Measurements from ENCODE around the gene BOD1L1.

BOD1L1 gene

DNA sequence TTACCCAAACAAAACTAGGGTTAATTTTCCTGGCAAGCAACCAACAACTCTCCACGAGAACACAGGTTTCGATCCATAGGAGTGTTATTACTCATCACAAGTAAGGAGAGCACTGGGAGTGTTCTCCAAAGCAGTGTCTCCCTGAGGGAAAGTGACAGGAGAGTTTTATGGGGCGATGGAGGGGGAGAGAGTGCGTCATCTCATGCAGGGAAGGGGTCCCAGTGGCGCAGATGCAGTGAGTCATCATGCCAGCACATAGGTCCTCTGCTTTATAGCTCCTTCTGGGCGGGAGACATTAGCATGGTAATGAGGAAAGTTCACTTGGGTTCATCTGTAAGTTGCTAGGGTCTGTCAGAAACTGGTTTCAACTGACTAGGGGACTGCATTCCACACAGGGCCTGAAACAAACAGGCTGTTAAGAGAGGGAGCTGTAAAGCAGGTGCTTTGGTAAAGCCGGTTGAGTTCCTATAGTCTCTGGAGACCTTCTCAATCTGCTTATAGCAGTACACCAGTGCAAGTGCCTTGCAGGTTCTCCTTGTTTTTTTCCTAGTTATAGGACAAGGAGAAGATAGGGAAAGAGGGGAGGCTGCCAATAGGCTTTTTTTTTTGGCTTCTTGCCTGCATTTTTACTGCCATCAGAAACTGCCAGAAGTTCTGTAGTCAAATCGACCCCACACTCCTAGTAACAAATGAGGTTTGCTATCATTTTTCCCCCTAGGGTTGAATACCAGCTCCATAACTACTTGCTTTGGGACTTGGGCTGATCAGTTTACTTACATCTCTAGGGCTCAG, 12.8 kb upstream of the BOD1L1 start (continued):
- TF ChIP-seq ZNF558 (tag by site-specific recombination; IDR thresholded peaks at IDR 0.05) = peak; percentile 78
- TF ChIP-seq ZNF350 (tag by site-specific recombination; IDR thresholded peaks at IDR 0.05) = no peak
- no peak for TF ChIP-seq EGR2 (tag by site-specific recombination; IDR thresholded peaks at IDR 0.05; ENCODE audit: low read depth)
- TF ChIP-seq, protein P1, sequence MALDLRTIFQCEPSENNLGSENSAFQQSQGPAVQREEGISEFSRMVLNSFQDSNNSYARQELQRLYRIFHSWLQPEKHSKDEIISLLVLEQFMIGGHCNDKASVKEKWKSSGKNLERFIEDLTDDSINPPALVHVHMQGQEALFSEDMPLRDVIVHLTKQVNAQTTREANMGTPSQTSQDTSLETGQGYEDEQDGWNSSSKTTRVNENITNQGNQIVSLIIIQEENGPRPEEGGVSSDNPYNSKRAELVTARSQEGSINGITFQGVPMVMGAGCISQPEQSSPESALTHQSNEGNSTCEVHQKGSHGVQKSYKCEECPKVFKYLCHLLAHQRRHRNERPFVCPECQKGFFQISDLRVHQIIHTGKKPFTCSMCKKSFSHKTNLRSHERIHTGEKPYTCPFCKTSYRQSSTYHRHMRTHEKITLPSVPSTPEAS (tag by site-specific recombination; IDR thresholded peaks at IDR 0.05) = peak; percentile 41; the same call in 1 of the 2 replicates
- TF ChIP-seq, protein P2, sequence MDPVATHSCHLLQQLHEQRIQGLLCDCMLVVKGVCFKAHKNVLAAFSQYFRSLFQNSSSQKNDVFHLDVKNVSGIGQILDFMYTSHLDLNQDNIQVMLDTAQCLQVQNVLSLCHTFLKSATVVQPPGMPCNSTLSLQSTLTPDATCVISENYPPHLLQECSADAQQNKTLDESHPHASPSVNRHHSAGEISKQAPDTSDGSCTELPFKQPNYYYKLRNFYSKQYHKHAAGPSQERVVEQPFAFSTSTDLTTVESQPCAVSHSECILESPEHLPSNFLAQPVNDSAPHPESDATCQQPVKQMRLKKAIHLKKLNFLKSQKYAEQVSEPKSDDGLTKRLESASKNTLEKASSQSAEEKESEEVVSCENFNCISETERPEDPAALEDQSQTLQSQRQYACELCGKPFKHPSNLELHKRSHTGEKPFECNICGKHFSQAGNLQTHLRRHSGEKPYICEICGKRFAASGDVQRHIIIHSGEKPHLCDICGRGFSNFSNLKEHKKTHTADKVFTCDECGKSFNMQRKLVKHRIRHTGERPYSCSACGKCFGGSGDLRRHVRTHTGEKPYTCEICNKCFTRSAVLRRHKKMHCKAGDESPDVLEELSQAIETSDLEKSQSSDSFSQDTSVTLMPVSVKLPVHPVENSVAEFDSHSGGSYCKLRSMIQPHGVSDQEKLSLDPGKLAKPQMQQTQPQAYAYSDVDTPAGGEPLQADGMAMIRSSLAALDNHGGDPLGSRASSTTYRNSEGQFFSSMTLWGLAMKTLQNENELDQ (tag by site-specific recombination; IDR thresholded peaks at IDR 0.05; ENCODE audit: low read depth) = no peak
- TF ChIP-seq FEZF1 (tag by site-specific recombination; IDR thresholded peaks at IDR 0.05) = peak; percentile 84
- no peak for TF ChIP-seq ZNF624 (tag by site-specific recombination; IDR thresholded peaks at IDR 0.05)
- TF ChIP-seq ZNF223 (tag by site-specific recombination; IDR thresholded peaks at IDR 0.05) = no peak
- peak; percentile 97 for TF ChIP-seq ZNF629 (tag by site-specific recombination; IDR thresholded peaks at IDR 0.05)
- TF ChIP-seq, protein P3, sequence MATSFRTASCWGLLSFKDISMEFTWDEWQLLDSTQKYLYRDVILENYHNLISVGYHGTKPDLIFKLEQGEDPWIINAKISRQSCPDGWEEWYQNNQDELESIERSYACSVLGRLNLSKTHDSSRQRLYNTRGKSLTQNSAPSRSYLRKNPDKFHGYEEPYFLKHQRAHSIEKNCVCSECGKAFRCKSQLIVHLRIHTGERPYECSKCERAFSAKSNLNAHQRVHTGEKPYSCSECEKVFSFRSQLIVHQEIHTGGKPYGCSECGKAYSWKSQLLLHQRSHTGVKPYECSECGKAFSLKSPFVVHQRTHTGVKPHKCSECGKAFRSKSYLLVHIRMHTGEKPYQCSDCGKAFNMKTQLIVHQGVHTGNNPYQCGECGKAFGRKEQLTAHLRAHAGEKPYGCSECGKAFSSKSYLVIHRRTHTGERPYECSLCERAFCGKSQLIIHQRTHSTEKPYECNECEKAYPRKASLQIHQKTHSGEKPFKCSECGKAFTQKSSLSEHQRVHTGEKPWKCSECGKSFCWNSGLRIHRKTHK (tag by site-specific recombination; IDR thresholded peaks at IDR 0.05) = no peak
- TF ChIP-seq, protein P4, sequence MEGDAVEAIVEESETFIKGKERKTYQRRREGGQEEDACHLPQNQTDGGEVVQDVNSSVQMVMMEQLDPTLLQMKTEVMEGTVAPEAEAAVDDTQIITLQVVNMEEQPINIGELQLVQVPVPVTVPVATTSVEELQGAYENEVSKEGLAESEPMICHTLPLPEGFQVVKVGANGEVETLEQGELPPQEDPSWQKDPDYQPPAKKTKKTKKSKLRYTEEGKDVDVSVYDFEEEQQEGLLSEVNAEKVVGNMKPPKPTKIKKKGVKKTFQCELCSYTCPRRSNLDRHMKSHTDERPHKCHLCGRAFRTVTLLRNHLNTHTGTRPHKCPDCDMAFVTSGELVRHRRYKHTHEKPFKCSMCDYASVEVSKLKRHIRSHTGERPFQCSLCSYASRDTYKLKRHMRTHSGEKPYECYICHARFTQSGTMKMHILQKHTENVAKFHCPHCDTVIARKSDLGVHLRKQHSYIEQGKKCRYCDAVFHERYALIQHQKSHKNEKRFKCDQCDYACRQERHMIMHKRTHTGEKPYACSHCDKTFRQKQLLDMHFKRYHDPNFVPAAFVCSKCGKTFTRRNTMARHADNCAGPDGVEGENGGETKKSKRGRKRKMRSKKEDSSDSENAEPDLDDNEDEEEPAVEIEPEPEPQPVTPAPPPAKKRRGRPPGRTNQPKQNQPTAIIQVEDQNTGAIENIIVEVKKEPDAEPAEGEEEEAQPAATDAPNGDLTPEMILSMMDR (tag by site-specific recombination; IDR thresholded peaks at IDR 0.05) = no peak
- peak; percentile 44; the same call in 1 of the 2 replicates for TF ChIP-seq KLF10 (tag by site-specific recombination; IDR thresholded peaks at IDR 0.05)
- TF ChIP-seq ZNF610 (tag by site-specific recombination; IDR thresholded peaks at IDR 0.05; ENCODE audit: borderline replicate concordance) = no peak
- TF ChIP-seq GLI4 (tag by site-specific recombination; IDR thresholded peaks at IDR 0.05) = no peak
- TF ChIP-seq ZNF138 (tag by site-specific recombination; IDR thresholded peaks at IDR 0.05; ENCODE audit: borderline replicate concordance) = no peak
- TF ChIP-seq, protein P5, sequence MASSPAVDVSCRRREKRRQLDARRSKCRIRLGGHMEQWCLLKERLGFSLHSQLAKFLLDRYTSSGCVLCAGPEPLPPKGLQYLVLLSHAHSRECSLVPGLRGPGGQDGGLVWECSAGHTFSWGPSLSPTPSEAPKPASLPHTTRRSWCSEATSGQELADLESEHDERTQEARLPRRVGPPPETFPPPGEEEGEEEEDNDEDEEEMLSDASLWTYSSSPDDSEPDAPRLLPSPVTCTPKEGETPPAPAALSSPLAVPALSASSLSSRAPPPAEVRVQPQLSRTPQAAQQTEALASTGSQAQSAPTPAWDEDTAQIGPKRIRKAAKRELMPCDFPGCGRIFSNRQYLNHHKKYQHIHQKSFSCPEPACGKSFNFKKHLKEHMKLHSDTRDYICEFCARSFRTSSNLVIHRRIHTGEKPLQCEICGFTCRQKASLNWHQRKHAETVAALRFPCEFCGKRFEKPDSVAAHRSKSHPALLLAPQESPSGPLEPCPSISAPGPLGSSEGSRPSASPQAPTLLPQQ (tag by site-specific recombination; IDR thresholded peaks at IDR 0.05) = peak; percentile 81
- no peak for TF ChIP-seq ZNF202 (tag by site-specific recombination; IDR thresholded peaks at IDR 0.05; ENCODE audit: borderline replicate concordance)
- TF ChIP-seq ZNF274 (IDR thresholded peaks at IDR 0.05; ENCODE audit: low read length) = no peak
- no peak for TF ChIP-seq ZNF274 (tag by site-specific recombination; IDR thresholded peaks at IDR 0.05; ENCODE audit: borderline replicate concordance)
- TF ChIP-seq, protein P6, sequence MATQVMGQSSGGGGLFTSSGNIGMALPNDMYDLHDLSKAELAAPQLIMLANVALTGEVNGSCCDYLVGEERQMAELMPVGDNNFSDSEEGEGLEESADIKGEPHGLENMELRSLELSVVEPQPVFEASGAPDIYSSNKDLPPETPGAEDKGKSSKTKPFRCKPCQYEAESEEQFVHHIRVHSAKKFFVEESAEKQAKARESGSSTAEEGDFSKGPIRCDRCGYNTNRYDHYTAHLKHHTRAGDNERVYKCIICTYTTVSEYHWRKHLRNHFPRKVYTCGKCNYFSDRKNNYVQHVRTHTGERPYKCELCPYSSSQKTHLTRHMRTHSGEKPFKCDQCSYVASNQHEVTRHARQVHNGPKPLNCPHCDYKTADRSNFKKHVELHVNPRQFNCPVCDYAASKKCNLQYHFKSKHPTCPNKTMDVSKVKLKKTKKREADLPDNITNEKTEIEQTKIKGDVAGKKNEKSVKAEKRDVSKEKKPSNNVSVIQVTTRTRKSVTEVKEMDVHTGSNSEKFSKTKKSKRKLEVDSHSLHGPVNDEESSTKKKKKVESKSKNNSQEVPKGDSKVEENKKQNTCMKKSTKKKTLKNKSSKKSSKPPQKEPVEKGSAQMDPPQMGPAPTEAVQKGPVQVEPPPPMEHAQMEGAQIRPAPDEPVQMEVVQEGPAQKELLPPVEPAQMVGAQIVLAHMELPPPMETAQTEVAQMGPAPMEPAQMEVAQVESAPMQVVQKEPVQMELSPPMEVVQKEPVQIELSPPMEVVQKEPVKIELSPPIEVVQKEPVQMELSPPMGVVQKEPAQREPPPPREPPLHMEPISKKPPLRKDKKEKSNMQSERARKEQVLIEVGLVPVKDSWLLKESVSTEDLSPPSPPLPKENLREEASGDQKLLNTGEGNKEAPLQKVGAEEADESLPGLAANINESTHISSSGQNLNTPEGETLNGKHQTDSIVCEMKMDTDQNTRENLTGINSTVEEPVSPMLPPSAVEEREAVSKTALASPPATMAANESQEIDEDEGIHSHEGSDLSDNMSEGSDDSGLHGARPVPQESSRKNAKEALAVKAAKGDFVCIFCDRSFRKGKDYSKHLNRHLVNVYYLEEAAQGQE (tag by site-specific recombination; IDR thresholded peaks at IDR 0.05) = no peak
- peak; percentile 87 for TF ChIP-seq ZNF843 (tag by site-specific recombination; IDR thresholded peaks at IDR 0.05)
- peak; percentile 37; the same call in 1 of the 2 replicates for TF ChIP-seq ZNF394 (tag by site-specific recombination; IDR thresholded peaks at IDR 0.05; ENCODE audit: borderline replicate concordance)
- TF ChIP-seq ZNF133 (tag by site-specific recombination; IDR thresholded peaks at IDR 0.05) = no peak
- TF ChIP-seq, protein P7, sequence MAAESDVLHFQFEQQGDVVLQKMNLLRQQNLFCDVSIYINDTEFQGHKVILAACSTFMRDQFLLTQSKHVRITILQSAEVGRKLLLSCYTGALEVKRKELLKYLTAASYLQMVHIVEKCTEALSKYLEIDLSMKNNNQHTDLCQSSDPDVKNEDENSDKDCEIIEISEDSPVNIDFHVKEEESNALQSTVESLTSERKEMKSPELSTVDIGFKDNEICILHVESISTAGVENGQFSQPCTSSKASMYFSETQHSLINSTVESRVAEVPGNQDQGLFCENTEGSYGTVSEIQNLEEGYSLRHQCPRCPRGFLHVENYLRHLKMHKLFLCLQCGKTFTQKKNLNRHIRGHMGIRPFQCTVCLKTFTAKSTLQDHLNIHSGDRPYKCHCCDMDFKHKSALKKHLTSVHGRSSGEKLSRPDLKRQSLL (tag by site-specific recombination; IDR thresholded peaks at IDR 0.05) = peak; percentile 97
- TF ChIP-seq ZFP41 (tag by site-specific recombination; IDR thresholded peaks at IDR 0.05; ENCODE audit: borderline replicate concordance) = no peak
- peak; percentile 73 for TF ChIP-seq OSR2 (tag by site-specific recombination; IDR thresholded peaks at IDR 0.05)
